ENCODE measurements around the gene FGGY.

The FGGY gene

GRCh38 chr1:59393211-59394180 is 96.6 kb downstream of the FGGY start:
- DNase-seq = no peak

DNA sequence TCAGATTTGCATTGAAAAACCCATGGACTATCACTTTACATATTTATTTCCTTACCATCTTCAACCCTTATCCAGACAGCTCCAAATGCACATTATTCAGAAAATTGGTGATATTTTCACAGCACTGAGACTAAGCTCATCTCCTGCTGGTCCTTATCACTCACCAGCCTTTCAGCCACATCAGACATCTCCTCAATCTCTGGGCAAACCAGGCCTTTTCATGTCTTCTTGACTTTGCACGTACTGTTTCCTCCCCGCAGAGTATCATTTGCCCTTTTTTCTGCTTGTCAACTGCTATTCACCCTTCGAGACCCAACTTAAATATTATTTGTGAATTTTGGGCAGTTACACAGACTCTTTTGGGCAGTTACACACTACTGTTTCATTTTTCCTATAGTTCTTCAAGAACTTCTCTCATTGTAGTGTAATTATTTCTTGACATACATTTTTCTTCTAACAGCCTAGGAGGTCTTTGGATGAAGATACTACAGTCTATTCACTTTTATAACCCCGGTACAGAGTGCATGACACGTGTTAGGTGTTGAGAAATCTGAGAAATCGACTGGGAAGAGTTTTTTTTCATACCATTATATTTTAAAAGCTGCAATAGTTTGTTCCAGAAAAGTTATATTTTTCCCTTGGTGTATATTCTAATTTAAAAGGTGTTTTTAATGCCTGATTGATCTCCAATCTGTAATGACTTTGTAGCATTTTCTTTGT is 98.0 kb downstream of the FGGY start:
- no peak for DNase-seq

DNA sequence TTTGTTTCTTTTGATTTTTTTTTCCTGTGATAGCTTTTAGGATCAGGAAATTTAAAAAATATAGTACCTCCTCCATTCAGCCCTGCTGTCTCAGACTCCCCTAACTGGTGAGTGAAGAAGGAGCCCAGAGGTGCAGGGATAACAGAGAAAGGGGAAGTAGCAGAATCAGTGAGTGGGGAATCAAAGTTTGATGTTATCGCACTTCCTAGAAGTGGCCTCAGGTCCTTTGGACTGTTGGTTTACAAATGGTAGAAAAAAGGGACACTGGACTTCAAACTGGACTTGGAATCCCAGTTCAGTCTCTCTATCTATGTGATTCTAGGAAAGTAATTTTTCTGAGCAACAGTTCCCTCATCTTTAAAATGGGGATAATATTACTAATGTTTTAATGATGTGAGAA is 99.5 kb downstream of the FGGY start:
- no peak for DNase-seq

GRCh38 chr1:59397139-59397858 is 100.4 kb downstream of the FGGY start:
- no peak for DNase-seq

DNA sequence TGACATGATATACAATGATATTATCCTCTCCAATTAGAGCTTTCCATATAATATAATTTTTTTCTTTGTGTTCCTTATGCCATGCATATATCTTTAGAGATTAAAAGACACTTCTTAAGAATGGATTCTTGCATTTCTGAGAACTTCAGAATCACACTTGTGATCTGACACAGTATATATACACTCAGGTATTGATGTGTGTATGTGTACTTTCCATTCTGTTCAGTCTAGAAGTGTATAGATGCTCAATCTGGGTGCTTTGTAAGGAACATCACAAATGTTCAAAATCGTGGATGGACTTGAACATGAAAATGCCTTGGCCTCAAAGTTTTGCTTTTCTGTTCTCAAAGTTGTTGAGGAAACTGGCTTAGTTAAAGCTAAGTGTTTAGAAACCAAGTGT is 102.7 kb downstream of the FGGY start:
- DNase-seq = no peak

GRCh38 chr1:59401581-59401980 is 104.7 kb downstream of the FGGY start:
- no peak for DNase-seq

DNA sequence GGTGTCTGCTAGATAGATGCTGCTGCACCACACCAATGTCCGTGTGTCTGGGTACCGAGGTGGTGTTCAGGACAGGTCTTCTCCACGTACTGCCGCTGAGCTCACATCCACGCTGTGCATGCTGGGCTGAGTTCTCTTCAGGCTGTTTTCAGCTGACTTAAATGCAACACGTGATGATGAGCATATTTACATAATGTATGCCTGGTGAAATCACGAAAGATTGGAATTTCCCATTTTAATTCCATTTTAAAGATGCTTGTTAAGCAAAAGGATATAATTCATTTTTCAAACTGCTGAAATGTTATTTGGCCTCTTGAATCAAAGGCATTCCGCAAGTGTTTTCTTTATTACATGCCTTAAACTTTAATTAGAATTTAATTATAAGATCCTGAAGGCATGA is 107.9 kb downstream of the FGGY start:
- peak; percentile 68 for DNase-seq

DNA sequence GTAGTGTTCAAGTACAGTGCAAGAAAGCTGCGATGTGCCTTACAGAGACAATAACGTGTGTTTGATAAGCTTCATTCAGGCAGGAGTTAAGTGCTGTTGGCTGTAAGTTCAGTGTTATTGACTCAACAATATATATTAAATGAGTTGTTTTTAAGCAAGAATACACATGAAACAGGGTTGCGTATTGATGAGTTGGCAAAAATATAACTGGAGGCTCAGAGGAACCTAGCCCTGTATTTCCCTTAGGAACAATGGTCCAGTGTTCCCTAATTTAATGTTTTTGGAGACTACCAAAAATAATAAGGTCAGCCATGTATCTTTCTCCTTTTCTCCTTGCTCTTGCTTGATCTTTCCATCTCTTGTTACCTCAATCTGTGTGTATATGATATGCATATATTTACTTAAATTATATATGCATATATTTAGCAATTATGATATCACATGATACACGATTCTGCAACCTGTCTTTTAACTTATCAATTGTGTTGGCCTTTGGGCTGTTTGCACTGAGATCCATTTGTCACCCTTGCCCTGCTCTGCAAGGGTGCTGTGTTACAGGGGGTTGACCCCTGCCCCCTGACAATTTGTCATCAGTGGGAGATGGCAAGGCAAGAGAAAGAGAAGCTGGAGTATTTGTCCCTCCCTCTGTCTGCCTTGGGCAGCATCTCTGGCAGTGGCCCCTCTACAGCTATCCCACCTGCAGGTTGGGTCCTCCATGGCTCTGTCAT is 109.7 kb downstream of the FGGY start:
- DNase-seq = no peak

GRCh38 chr1:59408608-59409240 is 111.8 kb downstream of the FGGY start:
- DNase-seq = no peak

DNA sequence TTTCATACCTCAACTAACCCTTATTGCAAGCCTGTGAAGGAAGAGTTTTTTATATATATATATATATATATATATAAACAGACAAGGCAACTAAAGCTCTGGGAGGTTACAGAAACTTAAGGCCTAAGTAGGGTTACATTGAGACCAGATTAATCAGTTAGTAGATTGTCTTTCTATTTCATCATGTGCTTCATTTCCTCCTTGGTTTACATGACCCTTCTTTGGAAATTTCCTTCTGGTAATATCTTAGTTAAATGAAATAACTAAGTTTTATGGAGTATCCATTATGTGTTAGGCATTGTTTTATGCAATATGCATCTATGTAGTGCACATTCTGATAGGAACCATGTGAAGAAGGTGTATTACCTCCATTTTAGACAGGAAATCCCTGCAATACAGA is 112.7 kb downstream of the FGGY start:
- DNase-seq = peak; percentile 75

GRCh38 chr1:59409986-59410385 is 113.1 kb downstream of the FGGY start:
- no peak for DNase-seq

DNA sequence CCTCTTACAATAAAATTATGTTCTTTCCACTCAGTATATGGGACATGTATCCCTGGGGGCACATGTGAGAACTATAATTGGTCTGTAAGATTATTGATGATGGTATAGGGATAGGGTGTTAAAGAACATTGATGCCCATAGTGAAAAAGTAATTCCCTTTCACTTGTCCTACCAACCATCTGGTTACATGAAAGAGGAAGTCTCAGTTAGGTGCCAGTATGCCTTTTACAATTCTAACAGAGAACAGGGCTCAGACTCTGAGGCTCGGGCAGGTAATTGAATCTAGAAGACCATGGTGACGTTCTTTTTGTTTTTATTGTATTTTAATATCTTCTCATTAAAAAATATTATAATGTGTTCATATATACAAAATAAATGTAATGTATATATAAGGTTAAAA is 113.6 kb downstream of the FGGY start:
- no peak for DNase-seq

GRCh38 chr1:59411147-59411546 is 114.3 kb downstream of the FGGY start:
- DNase-seq = no peak

- peak; percentile 72 for DNase-seq
Measured at GRCh38 chr1:59412718-59413326, 115.9 kb downstream of the FGGY start.

DNA sequence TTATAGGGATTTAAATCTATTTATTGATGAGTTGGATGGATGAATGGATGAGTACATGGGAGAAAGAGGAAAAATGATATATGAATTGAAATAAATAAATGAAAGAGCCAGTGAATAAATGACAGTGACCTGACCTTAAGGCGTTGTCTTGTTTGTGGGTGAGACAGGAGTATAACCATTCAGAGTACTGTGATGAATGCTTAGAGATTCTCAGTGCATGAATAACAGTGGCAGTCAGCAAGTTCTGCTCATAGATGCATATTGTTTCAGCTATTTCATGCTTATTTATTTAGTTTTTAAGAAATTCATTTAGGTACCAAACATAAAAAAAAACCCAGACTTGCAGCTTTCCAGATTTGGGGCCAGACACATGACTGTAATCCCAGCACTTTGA is 116.4 kb downstream of the FGGY start:
- DNase-seq = no peak

- DNase-seq = no peak
Measured at GRCh38 chr1:59414406-59415133, 117.7 kb downstream of the FGGY start.

GRCh38 chr1:59415286-59415850 is 118.5 kb downstream of the FGGY start:
- no peak for DNase-seq

GRCh38 chr1:59415881-59416280 is 119.0 kb downstream of the FGGY start:
- DNase-seq = no peak

DNA sequence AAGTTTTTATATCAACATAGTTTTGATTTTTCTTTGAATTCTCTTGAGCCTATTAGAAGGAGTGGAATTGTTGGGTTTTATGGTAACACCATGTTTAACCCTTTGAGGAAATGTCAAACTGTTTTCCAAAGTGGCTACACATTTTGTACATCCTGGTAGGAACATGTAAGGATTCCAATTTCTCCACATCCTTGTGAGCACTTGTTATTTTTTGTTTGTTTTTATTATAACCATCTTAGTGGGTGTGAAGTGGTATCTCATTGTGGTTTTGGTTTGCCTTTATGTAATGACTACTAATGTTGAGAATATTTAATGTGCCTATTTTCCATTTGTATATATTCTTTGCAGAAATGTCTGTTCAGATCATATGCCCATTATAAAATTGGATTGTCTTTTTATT is 120.5 kb downstream of the FGGY start:
- DNase-seq = no peak

DNA sequence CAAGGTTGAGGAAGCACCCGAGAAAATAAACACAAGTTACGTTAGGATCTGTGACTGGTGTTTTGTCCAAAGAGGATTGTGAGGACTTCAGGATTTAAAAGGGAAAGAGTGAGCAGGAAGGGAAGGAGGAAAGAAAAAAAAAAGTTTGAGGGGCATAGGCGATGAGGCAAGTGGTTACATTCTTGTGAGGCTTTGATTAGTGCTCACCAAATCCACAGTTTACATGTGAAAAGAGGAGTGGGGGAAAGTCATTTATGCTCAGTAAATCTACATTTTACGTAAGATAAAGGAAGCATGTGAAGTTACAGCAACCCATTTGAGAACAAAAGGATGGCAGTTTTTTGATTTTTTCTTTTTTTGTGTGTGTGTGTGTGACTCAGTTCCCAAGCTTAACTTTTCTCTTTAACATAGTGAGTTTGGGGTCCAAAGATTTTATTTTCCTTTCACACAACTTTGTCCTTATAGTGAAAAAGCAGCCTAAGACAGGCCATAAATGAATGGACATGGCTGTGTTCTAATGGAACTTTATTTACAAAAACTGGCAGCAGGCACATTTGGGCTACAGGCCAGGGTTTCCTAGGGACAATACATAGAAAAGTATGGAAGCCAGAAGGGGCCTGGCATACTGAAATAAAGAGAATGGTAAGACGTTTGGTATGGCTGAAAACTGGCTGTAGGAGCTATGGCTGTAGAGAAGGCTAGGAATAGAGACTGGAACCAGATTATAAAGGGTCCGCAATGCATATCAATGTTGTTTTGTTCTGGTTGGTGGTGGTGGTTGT is 121.7 kb downstream of the FGGY start:
- no peak for DNase-seq

Measured in inflammatory macrophage treated with lipopolysaccharide for 4 hours (primary cell).